GM18519 (cell line): ENCODE data around the gene PPT1.
"Not testable (repeated sequence)": the region's sequence is repeated elsewhere in the genome, so short reads cannot be mapped to it uniquely, and the experiment has no call there.

Source experiments
- ATAC-seq: cut with Tn5 transposase; IDR thresholded peaks from one replicate; pipeline ENCODE4 v1.9.1; 2021; ENCODE audit warnings: mild to moderate bottlenecking, moderate library complexity; ENCODE audit not compliant: unreplicated experiment, low FRiP score

The PPT1 gene

GRCh38 chr1:40057310-40058030 is 39.6 kb downstream of the PPT1 start:
- no peak for ATAC-seq

DNA sequence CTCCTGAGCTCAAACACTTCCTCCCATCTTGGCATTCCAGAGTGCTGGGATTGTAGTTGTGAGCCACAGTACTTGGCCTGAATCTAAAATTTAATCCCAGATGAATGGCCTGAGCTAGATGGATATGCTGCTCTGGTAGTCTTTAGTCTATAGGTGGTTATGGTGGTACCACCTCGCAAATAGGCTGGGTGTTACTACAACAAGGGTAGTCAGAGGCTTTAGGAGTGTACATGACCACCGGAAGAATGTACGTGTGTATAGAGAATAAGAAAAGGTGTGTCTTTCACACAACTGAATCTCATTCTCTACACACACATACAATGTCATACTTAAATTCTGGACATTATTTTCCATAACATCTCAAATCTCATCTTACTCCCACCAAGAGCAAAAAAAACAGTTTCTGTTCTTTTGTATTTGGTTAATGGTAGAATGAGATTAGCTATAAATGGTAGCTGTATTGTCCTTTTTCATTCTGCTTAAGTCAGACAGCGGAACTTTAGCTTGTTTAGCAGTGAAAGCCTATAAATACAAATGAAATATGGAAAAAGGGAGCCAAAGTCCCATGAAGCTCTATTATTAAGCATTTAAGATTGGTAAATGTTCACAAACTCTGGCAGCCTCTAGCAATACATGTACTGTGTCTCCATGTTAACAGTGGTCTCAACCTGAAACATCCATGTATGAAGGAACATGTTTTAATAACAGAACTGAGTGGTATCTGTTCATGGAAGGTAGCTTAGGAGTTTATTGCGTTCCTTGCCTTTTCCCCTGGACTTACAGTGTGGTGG is 40.3 kb downstream of the PPT1 start:
- ATAC-seq: no peak

- no peak for ATAC-seq
Measured at GRCh38 chr1:40053138-40053887, 43.7 kb downstream of the PPT1 start.

GRCh38 chr1:40050863-40051262 is 46.2 kb downstream of the PPT1 start:
- no peak for ATAC-seq

- no peak for ATAC-seq
Measured at GRCh38 chr1:40049725-40050124, 47.3 kb downstream of the PPT1 start.

DNA sequence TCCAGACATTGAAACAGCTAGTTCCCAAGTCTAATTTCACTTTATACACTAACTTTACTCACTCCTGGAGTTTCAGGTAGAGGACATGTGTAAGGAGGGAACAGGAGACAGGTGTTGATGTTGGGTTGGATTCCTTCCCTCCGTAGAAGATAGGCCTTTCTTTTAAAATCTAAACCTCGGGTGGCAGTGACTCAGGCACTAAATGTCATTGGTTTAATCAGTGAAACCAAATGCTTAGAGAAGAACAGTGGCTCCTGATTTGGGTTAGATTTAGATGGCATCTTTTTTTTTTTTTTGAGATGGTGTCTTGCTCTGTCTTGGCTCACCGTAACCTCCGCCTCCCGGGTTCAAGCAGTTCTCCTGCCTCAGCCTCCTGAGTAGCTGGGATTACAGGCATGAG is 49.3 kb downstream of the PPT1 start:
- ATAC-seq: no peak

DNA sequence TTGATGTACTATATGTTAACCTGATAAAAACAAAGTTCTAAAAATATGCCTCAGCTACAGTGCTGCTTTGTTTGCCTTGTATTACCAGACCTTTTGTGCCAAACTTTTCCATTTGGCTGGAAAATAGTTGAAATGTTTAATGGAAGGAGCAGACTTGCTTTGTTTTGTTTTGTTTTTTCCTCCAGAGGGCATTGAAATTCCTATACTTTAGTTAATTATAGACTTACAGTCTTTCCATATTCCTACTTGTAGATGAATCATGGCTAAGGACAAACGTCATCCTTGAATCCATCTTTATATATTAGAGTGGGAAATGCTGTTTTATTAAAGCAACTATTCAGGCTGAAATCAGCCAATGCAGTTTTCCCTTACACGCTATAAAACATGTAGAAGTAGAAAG is 49.8 kb downstream of the PPT1 start:
- ATAC-seq: no peak

DNA sequence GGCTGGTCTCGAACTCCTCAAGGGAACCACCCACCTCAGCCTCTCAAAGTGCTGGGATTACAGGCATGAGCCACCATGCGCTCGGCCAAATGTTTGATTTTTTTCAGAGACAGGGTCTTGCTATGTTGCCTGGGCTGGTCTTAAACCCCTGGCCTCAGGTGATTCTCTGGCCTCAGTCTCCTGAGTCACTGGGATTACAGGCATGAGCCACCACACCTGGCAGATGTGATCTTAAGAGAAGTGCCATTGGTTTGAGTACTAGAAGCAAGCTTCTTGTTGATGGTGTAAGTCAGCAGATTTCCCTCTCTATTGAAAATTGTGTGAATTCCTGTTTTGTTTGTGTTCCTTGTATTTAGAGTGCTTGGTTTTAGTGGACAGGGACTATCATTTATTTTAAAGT is 51.3 kb downstream of the PPT1 start:
- no peak for ATAC-seq

GRCh38 chr1:40045182-40045581 is 51.9 kb downstream of the PPT1 start:
- ATAC-seq: no peak

GRCh38 chr1:40044110-40044509 is 52.9 kb downstream of the PPT1 start:
- no peak for ATAC-seq

DNA sequence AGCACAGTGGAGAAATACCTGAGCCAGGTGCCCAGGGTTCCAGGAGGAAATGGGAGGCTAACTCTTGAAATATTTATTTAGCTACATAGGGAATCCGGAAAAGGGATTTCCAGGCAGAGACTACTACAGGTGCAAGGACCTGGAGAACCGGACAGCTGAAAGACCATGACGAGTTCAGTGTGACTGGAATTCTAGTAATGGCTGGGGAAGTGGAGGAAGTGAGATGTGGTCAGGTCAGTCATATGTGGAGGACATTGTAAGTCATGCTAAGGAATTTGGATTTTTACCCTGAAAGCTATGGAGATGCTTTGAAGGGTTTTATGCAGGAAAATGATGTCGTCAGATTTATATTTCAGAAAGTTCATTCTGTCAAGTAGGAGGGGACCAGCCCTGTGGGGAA is 54.7 kb downstream of the PPT1 start:
- ATAC-seq: no peak

- ATAC-seq: no peak
Measured at GRCh38 chr1:40041466-40041838, 55.6 kb downstream of the PPT1 start.

GRCh38 chr1:40040511-40041465 is 56.3 kb downstream of the PPT1 start, which contains the start of gene CAP1:
Gene CAP1, plus strand, starts transcription at chr1:40040729. Its CDS starts 18,618 bp downstream, at chr1:40059347.
- peak; percentile 70 for ATAC-seq

DNA sequence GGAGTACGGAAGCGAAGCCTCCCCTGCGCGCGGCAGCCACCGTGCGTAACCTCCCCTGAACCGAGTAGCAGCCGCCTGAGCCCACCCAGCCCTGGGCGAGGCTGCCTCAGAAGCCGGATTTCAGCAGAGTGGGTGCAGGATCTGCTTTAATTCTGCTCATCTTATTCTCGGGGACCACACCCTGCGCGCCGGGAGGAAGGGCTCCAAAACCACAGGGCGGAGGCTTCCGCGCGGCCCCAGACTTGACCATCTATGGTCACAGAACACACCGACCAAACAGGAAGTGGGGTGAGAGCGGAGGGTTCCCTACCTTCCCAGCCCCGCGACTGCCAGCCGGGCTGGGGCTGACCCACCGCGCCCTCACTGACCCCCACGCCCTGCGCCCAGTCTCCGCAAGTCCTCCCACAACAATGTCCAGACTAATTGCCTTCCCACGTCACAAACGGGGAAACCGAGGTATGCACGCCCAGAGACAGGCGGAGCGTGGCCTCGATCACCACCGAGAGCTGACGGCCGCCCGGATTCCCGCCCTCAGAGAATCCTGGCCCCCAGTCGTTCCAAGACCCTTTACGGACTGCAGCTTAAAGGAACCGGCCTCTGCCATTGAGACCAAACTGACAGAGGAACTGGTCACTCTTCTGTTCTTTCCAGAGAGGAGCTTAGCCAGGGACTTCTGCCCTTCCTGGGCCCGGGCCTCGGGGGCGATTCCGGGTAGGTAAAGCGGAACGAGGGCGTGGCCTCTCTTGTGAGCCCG is 57.1 kb downstream of the PPT1 start:
- peak; percentile 31 for ATAC-seq

- ATAC-seq: no peak
Measured at GRCh38 chr1:40039245-40039756, 57.8 kb downstream of the PPT1 start.

- no peak for ATAC-seq
Measured at GRCh38 chr1:40038697-40039096, 58.4 kb downstream of the PPT1 start.

GRCh38 chr1:40037254-40037653 is 59.8 kb downstream of the PPT1 start:
- ATAC-seq: not testable (repeated sequence)

DNA sequence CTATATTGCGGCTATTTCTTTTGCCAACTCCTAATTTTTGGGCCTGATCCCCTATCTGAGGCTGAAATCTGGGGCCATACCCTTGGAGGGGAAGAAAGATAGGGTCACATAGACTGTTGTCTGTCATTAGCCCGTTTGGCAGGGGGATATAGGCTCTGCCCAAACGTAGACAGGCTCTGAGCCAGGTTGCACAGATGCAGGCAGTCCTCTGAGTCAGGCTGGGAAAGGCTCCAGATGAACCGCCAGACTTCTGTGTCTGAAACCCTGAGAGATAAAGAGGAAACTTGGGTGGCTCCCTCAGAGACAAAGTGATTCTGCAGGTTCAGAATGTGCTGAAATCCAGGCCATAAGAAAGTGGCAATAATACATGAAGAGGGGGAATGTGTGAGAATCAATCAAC is 60.5 kb downstream of the PPT1 start:
- ATAC-seq: no peak

GRCh38 chr1:40034869-40035268 is 62.2 kb downstream of the PPT1 start:
- ATAC-seq: no peak
